Panc1 (cell line): Measurements from ENCODE around the gene NRBP1. TPM values are rescaled to one million over a fixed set of nuclear protein-coding genes. Genes with fewer than 3 reads are reported as not detected.
"Not testable (repeated sequence)": the region's sequence is repeated elsewhere in the genome, so short reads cannot be mapped to it uniquely, and the experiment has no call there.

Experiments used
- ATAC-seq: fragments of 200-7000 bp; cut with Tn5 transposase; 2 replicates; pipeline ENCODE4 v1.9.1; 2020; ENCODE audit warnings: mild to moderate bottlenecking, moderate library complexity
- BruUV-seq: library from RNA; stranded (reverse); fragments of 400-500 nt; replicated peaks from 2 replicates; lab custom pipeline; 2021; lab: Mats Ljungman, UMichigan
- CTCF ChIA-PET: fragments of 300-600 bp; sonication (Branson Sonifier 250); formaldehyde crosslinking; loops from one replicate; lab custom pipeline; 2022; ENCODE audit warnings: antibody characterized with exemption; lab: Charles Lee
- POLR2A ChIA-PET: fragments of 300-600 bp; sonication (Branson Sonifier 250); formaldehyde crosslinking; loops from one replicate; lab custom pipeline; 2022; ENCODE audit warnings: antibody characterized with exemption; lab: Charles Lee
- DNase-seq: peaks from one replicate; pipeline ENCODE4 v3.0.0-alpha.2; 2010; ENCODE audit warnings: low read depth, low spot score
- H3K27ac ChIP-seq: 2 replicates; pipeline ENCODE4 v1.5.1; 2011; ENCODE audit warnings: mild to moderate bottlenecking, low read length, inconsistent platforms
- H3K27me3 ChIP-seq: fragments of 200-500 bp; sonication (Bioruptor generic); 2 replicates; pipeline ENCODE4 v1.6.0; 2014; ENCODE audit warnings: low read length, inconsistent platforms; ENCODE audit not compliant: control insufficient read depth, insufficient read depth
- H3K36me3 ChIP-seq: fragments of 200-500 bp; sonication (Bioruptor generic); 2 replicates; pipeline ENCODE4 v1.5.1; 2014; ENCODE audit warnings: inconsistent platforms, mild to moderate bottlenecking, low read length, moderate library complexity; ENCODE audit not compliant: control insufficient read depth, insufficient read depth
- H3K4me1 ChIP-seq: 2 replicates; pipeline ENCODE4 v1.5.1; 2011; ENCODE audit warnings: inconsistent platforms, mild to moderate bottlenecking, low read length, moderate library complexity; ENCODE audit not compliant: control insufficient read depth, insufficient read depth
- H3K4me3 ChIP-seq, 2 experiments: 2 replicates each; pipeline ENCODE4 v1.5.1; 2011 to 2012; ENCODE audit warnings: low read depth in 2 of 2, low read length in 2 of 2, mild to moderate bottlenecking in 2 of 2, inconsistent platforms in 1 of 2, moderate library complexity in 1 of 2
- H3K9me3 ChIP-seq: fragments of 200-500 bp; sonication (Bioruptor generic); 2 replicates; pipeline ENCODE4 v1.5.1; 2014; ENCODE audit warnings: low read depth, mild to moderate bottlenecking, inconsistent platforms, low read length, moderate library complexity; ENCODE audit not compliant: control insufficient read depth, insufficient read depth
- CTCF ChIP-seq: fragments of 450-650 bp; IDR thresholded peaks from 2 replicates; pipeline ENCODE4 v1.5.1; 2017; ENCODE audit warnings: mild to moderate bottlenecking
- POLR2AphosphoS5 ChIP-seq: IDR thresholded peaks from 2 replicates; pipeline ENCODE4 v1.6.1; 2012; ENCODE audit warnings: mild to moderate bottlenecking, low read depth, low read length, moderate library complexity
- SIN3A ChIP-seq: IDR thresholded peaks from 2 replicates; pipeline ENCODE4 v1.6.1; 2012; ENCODE audit warnings: low read depth, mild to moderate bottlenecking, low read length, moderate library complexity, borderline replicate concordance; ENCODE audit not compliant: insufficient read depth
- TCF7L2 ChIP-seq: IDR thresholded peaks from 2 replicates; pipeline ENCODE4 v1.6.1; 2011; ENCODE audit warnings: mild to moderate bottlenecking, low read depth, low read length, inconsistent platforms
- in situ Hi-C: cut with HindIII; loops from 2 replicates; pipeline ENCODE4 v1.10.0; 2016; ENCODE audit warnings: low sequenced_read_pairs, low pct_unique_long_range_greater_than_20kb
- intact Hi-C: fragments of 100-400 bp; cut with micrococcal nuclease; formaldehyde crosslinking; loops from one replicate; pipeline ENCODE4 v1.10.0; 2022; ENCODE audit not compliant: unreplicated experiment
- total RNA-seq: library from RNA; stranded (reverse); gene quantifications from one replicate; pipeline ENCODE4 v1.2.1, GENCODE V29; 2021; ENCODE audit not compliant: unreplicated experiment
- TF ChIP-seq, protein P1 (sequence below), 2 experiments: IDR thresholded peaks; 2 replicates each; pipeline ENCODE4 v1.6.1; 2011 to 2012; ENCODE audit warnings: low read depth in 2 of 2, control low read depth in 1 of 2, low read length in 1 of 2, mild to moderate bottlenecking in 1 of 2, moderate library complexity in 1 of 2; ENCODE audit not compliant: insufficient read depth in 1 of 2

NRBP1 gene
- total RNA-seq, 1 experiment from 2014 or later, result 103 TPM

- Histone ChIP-seq H3K36me3 (no peaks in the 10 kb centered on the region), H3K4me1 (no peaks in the 10 kb centered on the region), H3K27ac (no peak overlapping the region), H3K9me3 (no peaks in the 10 kb centered on the region), H3K4me3 (no peak overlapping the region), H3K27me3 (no peaks in the 10 kb centered on the region)
- ChIA-PET CTCF (no interaction called here), POLR2A (interaction anchor here (0.5 kb wide), 1 partner anchor 295 kb away, joined by 6 read pairs; no protein-coding TSS in a partner anchor)
- ATAC-seq (no peak), DNase-seq (no peak)
- in situ Hi-C loops, result no loop called here
- TF ChIP-seq POLR2AphosphoS5 (no peak), SIN3A (no peak), CTCF (no peak), TCF7L2 (no peak)
- TF ChIP-seq, protein P1, sequence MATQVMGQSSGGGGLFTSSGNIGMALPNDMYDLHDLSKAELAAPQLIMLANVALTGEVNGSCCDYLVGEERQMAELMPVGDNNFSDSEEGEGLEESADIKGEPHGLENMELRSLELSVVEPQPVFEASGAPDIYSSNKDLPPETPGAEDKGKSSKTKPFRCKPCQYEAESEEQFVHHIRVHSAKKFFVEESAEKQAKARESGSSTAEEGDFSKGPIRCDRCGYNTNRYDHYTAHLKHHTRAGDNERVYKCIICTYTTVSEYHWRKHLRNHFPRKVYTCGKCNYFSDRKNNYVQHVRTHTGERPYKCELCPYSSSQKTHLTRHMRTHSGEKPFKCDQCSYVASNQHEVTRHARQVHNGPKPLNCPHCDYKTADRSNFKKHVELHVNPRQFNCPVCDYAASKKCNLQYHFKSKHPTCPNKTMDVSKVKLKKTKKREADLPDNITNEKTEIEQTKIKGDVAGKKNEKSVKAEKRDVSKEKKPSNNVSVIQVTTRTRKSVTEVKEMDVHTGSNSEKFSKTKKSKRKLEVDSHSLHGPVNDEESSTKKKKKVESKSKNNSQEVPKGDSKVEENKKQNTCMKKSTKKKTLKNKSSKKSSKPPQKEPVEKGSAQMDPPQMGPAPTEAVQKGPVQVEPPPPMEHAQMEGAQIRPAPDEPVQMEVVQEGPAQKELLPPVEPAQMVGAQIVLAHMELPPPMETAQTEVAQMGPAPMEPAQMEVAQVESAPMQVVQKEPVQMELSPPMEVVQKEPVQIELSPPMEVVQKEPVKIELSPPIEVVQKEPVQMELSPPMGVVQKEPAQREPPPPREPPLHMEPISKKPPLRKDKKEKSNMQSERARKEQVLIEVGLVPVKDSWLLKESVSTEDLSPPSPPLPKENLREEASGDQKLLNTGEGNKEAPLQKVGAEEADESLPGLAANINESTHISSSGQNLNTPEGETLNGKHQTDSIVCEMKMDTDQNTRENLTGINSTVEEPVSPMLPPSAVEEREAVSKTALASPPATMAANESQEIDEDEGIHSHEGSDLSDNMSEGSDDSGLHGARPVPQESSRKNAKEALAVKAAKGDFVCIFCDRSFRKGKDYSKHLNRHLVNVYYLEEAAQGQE (IDR thresholded peaks at IDR 0.05; ENCODE audit: insufficient read depth in 1 of 2, low read depth in 2 of 2, low read length in 1 of 2), result no peak
- intact Hi-C loops, result no loop called here
- no TSS peak for BruUV-seq
These were observed 6.7 kb upstream of the NRBP1 start for GRCh38 chr2:27421660-27422250.

GRCh38 chr2:27422958-27423357 lies 5.5 kb upstream of the NRBP1 start:
- ChIA-PET CTCF (no interaction called here), POLR2A (no interaction called here)
- intact Hi-C loops (no loop called here), in situ Hi-C loops (no loop called here)
- TF ChIP-seq SIN3A (no peak), POLR2AphosphoS5 (no peak), CTCF (no peak), TCF7L2 (no peak)
- TF ChIP-seq, protein P1 (IDR thresholded peaks at IDR 0.05; ENCODE audit: insufficient read depth in 1 of 2, low read depth in 2 of 2, low read length in 1 of 2), result no peak
- Histone ChIP-seq H3K9me3 (no peaks in the 10 kb centered on the region), H3K4me1 (peaks cover 6% of the 10 kb centered on the region; the same call in 1 of the 2 replicates), H3K4me3 (no peak overlapping the region), H3K36me3 (no peaks in the 10 kb centered on the region), H3K27ac (no peak overlapping the region), H3K27me3 (no peaks in the 10 kb centered on the region)
- ATAC-seq (no peak), DNase-seq (no peak)
- no TSS peak for BruUV-seq

DNA sequence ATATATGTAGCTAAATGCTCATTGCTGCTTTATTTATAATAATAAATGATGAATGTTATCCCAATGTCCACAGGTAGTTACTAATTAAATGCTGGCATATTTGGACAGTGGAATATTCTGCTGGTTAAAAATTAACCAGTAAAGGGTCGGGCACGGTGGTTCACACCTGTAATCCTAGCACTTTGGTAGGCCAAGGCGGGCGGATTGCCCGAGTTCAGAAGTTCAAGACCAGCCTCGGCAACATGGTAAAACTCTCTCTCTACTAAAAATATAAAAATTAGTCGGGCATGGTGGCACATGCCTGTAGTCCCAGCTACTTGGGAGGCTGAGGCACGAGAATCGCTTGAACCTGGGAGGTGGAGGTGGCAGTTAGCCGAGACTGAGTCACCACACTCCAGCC lies 3.4 kb upstream of the NRBP1 start:
- DNase-seq, in situ Hi-C loops, H3K4me1 ChIP-seq, H3K36me3 ChIP-seq, ATAC-seq, BruUV-seq, H3K27ac ChIP-seq, H3K27me3 ChIP-seq, H3K9me3 ChIP-seq, H3K4me3 ChIP-seq, intact Hi-C loops: not testable (repeated sequence)
- ChIA-PET CTCF (interaction anchor here (0.6 kb wide), 1 partner anchor 324 kb away, joined by 6 read pairs; no protein-coding TSS in a partner anchor), POLR2A (interaction anchor here (0.6 kb wide), 1 partner anchor 8 kb away, joined by 5 read pairs; no protein-coding TSS in a partner anchor)
